ENCODE measurements around the gene GBP7. TPM values are rescaled to one million over a fixed set of nuclear protein-coding genes. Genes with fewer than 3 reads are reported as not detected.

Gene GBP7
- total RNA-seq, 1 experiment from 2014 or later, result not detected

DNA sequence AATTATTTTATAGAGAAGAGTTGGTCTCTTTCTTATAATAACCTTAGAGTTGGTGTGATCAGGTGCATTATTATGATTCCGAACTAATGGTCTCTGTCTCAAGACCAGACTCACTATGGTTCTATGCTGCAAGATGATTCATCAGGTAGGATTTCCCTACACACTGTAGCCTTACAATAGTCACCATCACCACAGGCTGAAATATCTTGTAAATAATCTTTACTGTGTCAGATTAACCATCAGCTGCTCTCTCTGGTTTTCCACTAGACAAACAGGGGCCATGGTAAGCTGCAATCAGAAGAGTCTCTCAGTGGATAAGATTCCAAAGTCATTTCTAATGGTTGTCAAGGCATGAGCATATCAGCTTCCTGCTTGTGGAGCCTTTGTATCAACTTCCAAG lies 27.4 kb upstream of the GBP7 start:
- Histone ChIP-seq H3K9me2 (ENCODE audit: insufficient read depth) (no peaks in the 10 kb centered on the region), H4K20me1 (ENCODE audit: insufficient read depth) (no peaks in the 10 kb centered on the region), H3K9me3 (ENCODE audit: insufficient read depth, low read depth) (no peaks in the 10 kb centered on the region), H3F3A (ENCODE audit: insufficient read depth, low read depth) (no peaks in the 10 kb centered on the region), H3K79me2 (ENCODE audit: low read depth) (no peaks in the 10 kb centered on the region), H3K27me3 (ENCODE audit: insufficient read depth, low read depth) (no peaks in the 10 kb centered on the region), H2AFZ (no peak overlapping the region), H3K4me2 (no peak overlapping the region), H3K36me3 (ENCODE audit: low read depth) (no peaks in the 10 kb centered on the region), H3K4me3 (no peak overlapping the region), H3K27ac (no peak overlapping the region), H3K4me1 (replicated peaks; ENCODE audit: insufficient read depth) (no peaks in the 10 kb centered on the region)
- ChIA-PET POLR2A (ENCODE audit: unreplicated experiment) (no interaction called here), CTCF (no interaction called here)
- intact Hi-C loops (cut with micrococcal nuclease; ENCODE audit: unreplicated experiment), result no loop called here
- TF ChIP-seq, protein P1, sequence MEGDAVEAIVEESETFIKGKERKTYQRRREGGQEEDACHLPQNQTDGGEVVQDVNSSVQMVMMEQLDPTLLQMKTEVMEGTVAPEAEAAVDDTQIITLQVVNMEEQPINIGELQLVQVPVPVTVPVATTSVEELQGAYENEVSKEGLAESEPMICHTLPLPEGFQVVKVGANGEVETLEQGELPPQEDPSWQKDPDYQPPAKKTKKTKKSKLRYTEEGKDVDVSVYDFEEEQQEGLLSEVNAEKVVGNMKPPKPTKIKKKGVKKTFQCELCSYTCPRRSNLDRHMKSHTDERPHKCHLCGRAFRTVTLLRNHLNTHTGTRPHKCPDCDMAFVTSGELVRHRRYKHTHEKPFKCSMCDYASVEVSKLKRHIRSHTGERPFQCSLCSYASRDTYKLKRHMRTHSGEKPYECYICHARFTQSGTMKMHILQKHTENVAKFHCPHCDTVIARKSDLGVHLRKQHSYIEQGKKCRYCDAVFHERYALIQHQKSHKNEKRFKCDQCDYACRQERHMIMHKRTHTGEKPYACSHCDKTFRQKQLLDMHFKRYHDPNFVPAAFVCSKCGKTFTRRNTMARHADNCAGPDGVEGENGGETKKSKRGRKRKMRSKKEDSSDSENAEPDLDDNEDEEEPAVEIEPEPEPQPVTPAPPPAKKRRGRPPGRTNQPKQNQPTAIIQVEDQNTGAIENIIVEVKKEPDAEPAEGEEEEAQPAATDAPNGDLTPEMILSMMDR (conservative IDR thresholded peaks at IDR 0.05), result no peak
- TF ChIP-seq EZH2 (IDR thresholded peaks at IDR 0.05; ENCODE audit: low read depth), result no peak
- DNase-seq, result no peak
- BruUV-seq (replicated peaks), result no TSS peak

DNA sequence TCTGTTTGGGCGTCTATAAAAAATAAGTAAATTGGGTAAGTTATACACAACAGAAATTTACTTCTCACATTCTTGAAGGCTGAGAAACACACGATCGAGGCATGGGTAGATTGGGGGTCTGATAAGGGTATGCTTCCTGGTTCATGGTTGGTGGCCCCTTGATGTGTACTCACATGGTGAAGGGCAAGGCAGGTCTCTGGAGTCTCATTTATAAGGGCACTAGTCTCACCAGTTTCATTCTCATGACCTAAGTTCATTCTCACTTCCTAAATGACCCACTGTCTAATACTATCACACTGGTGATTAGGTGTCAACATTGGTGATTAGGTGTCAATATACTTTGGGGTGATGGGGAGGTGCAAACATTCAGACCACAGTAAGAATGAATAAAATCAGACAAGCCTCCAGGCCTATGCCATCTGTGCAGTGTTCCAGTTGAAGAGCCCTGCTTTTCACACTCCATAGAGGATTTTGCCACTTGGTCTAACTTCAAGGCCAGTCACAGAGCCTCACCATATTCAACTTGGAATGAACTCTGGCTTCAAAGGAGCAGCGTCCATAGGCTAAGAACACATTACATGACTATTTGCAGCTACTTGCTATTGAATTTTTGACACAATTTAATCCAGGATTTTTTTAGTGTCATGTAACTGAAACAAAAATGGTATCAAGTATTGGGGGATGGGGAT lies 25.4 kb upstream of the GBP7 start:
- Histone ChIP-seq H4K20me1 (ENCODE audit: insufficient read depth) (no peaks in the 10 kb centered on the region), H3K4me3 (no peak overlapping the region), H3K4me2 (no peak overlapping the region), H3K36me3 (ENCODE audit: low read depth) (no peaks in the 10 kb centered on the region), H3F3A (ENCODE audit: insufficient read depth, low read depth) (no peaks in the 10 kb centered on the region), H3K9me3 (ENCODE audit: insufficient read depth, low read depth) (no peaks in the 10 kb centered on the region), H3K9me2 (ENCODE audit: insufficient read depth) (no peaks in the 10 kb centered on the region), H3K27me3 (ENCODE audit: insufficient read depth, low read depth) (no peaks in the 10 kb centered on the region), H3K4me1 (replicated peaks; ENCODE audit: insufficient read depth) (no peaks in the 10 kb centered on the region), H3K79me2 (ENCODE audit: low read depth) (no peaks in the 10 kb centered on the region), H2AFZ (no peak overlapping the region), H3K27ac (no peak overlapping the region)
- CTCF ChIA-PET, result no interaction called here
- POLR2A ChIA-PET (ENCODE audit: unreplicated experiment), result no interaction called here
- no peak for TF ChIP-seq EZH2 (IDR thresholded peaks at IDR 0.05; ENCODE audit: low read depth)
- TF ChIP-seq, protein P1 (conservative IDR thresholded peaks at IDR 0.05), result no peak
- intact Hi-C loops (cut with micrococcal nuclease; ENCODE audit: unreplicated experiment), result no loop called here
- no TSS peak for BruUV-seq (replicated peaks)
- no peak for DNase-seq

DNA sequence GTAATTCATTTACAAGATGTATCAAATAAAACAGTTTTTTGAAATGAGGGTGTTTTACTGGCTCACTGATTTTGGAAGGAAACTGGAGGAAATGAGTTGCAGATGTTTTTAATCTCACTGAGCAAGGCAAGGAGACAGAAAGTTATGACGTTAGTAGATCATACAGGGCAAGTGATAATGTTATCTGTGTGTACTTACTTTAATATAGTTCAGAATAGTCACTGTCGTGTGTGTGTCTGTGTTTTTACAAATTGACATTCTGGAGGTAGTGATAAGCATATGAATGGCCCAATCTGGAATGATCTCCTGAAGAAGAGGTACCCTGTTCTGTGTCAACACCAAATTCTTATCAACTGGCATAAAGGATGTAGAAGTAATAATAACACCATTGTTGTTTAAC lies 24.9 kb upstream of the GBP7 start:
- DNase-seq, result no peak
- intact Hi-C loops (cut with micrococcal nuclease; ENCODE audit: unreplicated experiment), result no loop called here
- Histone ChIP-seq H3K4me1 (replicated peaks; ENCODE audit: insufficient read depth) (no peaks in the 10 kb centered on the region), H3K36me3 (ENCODE audit: low read depth) (no peaks in the 10 kb centered on the region), H3K79me2 (ENCODE audit: low read depth) (no peaks in the 10 kb centered on the region), H2AFZ (no peak overlapping the region), H3K27me3 (ENCODE audit: insufficient read depth, low read depth) (no peaks in the 10 kb centered on the region), H3K27ac (no peak overlapping the region), H3K4me2 (no peak overlapping the region), H3K9me2 (ENCODE audit: insufficient read depth) (no peaks in the 10 kb centered on the region), H4K20me1 (ENCODE audit: insufficient read depth) (no peaks in the 10 kb centered on the region), H3F3A (ENCODE audit: insufficient read depth, low read depth) (no peaks in the 10 kb centered on the region), H3K9me3 (ENCODE audit: insufficient read depth, low read depth) (no peaks in the 10 kb centered on the region), H3K4me3 (no peak overlapping the region)
- no TSS peak for BruUV-seq (replicated peaks)
- CTCF ChIA-PET, result no interaction called here
- no peak for TF ChIP-seq EZH2 (IDR thresholded peaks at IDR 0.05; ENCODE audit: low read depth)
- TF ChIP-seq, protein P1 (conservative IDR thresholded peaks at IDR 0.05), result no peak
- POLR2A ChIA-PET (ENCODE audit: unreplicated experiment), result no interaction called here
